DMS53 (cell line): ENCODE data around the gene REV3L.
"Not testable (repeated sequence)": the region's sequence is repeated elsewhere in the genome, so short reads cannot be mapped to it uniquely, and the experiment has no call there.

Experiments
- DNase-seq: peaks from one replicate; lab custom pipeline; 2025; lab: John Stamatoyannopoulos, UW

Gene REV3L

DNA sequence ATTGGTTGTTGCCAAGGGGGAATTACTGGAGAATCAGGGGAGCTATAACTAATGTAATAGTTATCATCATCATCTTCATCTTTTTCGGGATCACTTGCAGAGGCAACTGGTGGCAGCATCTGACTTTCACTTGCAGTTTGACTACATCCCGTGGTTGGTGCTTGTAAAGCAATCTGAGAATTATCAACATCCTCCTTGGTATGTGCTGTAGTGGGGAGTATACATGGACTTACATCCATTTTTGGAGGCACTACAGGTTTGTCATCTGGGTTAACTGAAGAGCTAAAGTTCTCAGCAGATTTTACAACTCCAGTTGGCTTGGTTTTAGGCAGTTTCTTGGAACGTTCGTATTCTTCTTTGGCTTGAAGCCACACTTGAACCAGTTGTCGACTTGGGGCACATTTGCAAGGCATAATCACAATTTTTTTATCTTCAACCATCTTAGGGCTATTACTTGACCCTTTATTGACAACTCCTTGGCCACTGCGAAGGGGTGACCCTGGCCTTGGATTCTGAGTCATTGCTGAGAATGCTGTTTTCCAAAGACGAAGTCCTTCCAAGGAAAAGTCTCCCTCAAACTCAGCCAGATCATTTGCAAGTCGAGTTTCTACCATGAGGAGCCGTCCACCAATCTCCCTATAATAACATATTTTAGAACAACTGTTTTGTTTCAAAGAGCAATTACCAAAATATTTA lies 115.5 kb downstream of the REV3L start:
- DNase-seq: no peak

DNA sequence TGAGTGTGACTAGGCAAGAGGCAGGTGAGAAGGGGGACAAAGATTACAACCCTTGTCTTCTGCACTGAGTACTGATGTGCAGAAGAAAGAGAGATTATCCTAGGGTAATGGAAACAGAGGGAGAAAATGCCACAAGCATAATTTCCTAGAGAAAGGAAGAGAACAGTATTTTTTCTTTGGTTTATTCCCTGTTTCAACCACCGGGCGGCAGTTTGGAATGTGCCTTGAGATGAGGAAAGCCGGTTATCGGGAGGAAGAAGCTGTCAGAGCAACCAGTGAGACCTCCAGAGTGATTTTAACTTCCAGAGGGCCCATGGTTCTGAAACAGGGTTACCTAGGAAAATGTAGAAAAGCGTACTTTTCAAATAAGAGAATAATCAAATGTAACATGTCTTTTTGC lies 121.4 kb downstream of the REV3L start:
- peak; percentile 51 for DNase-seq

DNA sequence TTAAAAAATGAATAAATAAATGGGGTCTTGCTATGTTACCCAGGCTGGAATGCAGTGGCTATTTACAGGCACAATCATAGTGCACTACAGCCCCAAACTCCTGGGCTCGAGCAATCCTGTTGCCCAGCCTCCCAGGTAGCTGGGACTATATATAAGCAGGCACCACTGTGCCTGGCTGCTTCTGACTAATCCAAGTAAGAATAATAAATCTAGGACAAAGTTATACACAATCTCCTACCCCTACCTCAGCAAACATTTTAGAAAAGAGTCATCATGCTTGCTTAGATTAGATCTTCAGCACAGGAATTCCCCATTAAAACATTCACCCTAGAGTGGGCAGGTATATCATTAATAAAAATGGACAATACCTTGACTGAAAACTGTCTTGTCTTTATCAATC lies 124.6 kb downstream of the REV3L start:
- no peak for DNase-seq

DNA sequence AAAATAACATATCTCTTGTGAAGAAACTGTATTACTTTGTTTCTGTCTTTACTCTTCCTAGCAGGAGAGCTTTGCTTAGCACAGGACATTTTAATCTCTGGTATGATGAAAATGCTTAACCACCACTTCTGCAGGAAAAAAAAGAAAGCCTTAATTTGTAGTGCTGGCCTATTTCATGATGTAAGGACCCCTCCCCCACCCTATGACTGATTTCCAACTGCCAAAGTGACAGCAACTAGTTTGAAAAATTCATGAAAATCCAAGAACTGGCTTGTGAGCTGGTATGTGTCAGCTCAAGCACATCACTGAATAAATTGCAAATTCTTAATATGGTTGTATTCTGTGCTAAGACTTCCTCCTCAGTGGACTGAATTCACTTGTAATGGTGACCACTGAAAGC lies 125.3 kb downstream of the REV3L start:
- no peak for DNase-seq

DNA sequence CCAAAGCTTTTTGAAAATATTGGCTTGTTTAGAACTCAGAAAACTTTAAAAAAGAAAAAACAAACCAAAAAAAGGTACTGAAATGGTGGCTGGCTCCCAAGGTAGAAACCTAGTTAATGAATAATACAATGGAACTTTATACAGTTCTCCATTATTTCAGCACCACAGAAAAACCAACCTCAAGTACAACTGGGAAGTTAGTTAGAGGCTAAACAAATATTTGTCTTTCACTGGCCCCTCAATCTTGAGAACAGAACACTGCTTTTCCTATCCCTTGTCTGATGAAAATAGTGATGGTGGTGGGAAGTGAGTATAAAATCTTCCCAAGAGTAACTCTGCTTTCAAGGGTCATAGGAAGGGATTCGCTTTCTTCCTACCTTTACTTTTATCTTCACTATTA lies 126.5 kb downstream of the REV3L start:
- peak; percentile 3 for DNase-seq

DNA sequence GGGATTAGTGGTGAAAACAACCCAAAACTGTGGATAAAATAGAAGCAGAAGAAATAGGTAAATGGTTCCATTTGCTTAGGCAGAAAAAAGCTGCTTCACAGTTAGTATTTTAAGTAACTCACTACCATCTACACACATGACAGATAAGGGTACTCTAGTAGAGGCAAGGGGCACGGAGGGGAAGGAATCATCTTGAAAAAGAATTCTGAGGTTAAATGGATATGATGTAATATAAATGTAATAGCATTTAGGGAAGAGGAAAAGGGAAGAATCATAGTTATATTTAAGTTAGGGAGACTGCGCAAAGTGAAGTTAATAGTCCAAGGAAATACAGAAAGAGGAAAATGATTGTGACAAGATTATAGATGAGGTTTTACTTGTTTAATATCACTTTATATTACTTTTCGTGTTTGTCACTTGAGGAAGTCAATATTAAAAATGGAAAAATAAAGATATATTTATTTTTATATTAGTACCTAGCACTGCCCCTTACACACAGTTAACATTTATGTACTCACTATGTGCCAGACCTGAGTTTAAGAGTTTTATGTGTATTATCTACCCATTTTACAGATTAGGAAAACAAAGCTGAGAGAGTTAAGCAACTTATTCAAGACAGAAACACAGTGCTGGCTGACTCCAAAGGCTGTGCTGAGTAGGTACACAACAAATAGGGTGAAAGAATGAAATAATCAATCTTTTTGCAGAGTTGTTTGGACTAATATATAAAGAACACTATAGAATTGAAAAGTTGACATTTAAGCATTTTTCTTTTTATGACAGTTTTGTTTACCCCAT lies 128.1 kb downstream of the REV3L start:
- DNase-seq: no peak

DNA sequence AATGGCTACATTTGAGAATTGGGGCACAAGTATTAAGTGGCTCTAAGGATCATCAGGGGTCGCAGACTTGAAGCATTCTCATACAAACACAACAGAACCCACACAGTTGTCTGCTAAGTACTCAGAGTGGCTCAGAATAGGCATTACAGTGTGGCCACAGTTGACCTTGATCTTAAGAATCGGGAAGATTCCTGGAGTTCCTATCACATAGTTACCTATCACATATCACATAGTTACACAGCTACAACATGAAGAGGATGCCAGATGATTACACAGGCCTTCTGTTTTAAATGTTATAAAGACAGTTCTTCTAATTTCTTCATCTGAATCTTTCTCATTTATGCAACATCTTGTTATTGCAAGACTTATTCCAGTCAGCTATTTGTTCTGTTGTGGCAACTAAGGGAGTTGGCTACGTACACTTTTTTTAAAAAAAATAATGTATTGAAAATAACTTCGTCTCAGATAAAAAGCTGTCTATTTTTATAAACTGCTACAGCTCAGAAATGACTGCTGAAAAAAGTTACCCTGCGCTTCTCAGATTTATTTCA lies 129.0 kb downstream of the REV3L start:
- no peak for DNase-seq

DNA sequence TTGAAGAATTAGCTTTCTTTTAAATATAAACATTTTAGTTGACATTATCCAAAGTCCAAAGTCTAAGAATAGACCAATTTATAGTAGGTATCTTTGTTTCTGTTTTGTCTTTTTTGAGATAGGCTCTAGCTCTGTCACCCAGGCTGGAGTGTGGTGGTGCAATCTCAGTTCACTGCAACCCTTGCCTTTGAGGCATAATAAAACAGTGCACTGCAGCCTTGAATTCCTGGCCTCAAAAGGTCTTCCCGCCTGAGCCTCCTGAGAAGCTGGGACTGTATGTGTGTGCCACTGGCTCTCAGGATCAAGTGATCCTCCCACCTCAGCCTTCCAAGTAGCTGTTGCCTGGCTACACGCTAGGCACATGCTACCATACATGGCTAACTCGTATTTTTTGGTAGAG lies 135.4 kb downstream of the REV3L start:
- no peak for DNase-seq

DNA sequence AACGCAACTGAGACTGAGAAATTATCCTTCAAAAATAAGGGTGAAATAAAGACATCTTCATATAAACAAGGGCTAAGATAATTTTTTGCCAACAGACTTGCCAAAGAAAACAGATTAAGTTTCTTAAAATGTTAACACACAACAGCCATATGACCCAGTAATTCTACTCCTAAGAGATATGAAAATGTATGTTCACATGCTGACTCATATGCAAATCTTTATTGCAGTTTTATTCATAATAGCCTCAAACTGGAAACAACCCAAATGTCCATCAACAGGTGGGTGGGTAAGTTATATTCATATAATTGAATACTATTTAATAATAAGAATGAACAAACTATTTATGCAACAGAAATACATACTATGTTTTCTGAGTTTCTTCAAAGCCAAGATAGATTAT lies 140.1 kb downstream of the REV3L start:
- DNase-seq: no peak

DNA sequence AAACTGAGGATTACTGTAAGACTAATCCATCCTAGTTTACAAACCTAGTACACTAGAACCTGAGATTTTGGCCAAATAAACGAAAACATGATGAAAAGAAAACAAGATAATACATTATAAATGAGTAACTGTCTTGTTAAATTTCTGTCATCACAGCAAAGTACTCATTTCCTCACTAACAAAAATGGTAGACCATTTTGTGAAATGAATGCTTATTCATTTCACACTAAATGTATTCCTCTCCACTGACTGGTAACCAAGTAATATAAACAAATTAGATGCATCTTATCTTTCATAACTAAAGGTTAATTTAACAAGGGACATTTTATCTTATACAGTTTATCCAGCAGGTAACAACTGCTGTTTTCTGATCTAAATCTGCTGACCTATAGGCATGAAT lies 143.7 kb downstream of the REV3L start:
- DNase-seq: no peak

DNA sequence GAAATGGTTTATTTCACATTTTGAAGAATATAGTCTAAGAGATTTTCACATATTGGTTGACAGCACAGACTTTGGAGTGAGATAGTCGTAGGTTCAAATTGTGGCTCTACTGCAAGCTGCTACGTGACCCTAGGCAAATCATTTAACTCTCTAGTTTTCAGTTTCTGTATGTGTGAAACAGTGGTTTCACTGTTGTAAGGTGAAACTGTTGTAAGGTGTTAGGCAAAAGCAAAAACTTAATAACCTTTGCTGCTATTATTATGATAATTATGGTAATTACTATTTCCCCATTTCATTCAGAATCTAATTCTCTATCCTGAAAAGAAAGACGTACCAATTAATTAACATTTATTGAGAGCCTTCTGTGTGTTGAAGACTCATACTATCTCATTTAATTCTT lies 144.2 kb downstream of the REV3L start:
- no peak for DNase-seq

DNA sequence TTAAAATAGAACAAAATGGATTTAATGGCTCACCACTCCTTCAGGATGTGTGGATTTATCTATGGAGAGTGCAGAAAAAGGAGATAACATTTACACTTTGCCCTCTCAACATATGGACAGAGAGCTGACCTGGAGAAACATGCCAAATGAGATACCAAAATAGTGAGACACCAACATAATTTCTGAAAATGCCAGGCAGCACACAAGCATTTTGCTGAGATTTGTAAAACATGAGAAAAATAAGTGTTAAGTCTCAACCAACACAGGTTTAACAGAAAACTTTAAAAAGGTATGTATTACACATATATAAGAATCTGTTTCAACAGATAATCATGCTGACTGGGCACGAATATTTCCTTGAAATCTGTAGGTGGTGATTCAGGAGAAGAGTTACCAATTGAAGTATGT lies 145.2 kb downstream of the REV3L start:
- DNase-seq: no peak

DNA sequence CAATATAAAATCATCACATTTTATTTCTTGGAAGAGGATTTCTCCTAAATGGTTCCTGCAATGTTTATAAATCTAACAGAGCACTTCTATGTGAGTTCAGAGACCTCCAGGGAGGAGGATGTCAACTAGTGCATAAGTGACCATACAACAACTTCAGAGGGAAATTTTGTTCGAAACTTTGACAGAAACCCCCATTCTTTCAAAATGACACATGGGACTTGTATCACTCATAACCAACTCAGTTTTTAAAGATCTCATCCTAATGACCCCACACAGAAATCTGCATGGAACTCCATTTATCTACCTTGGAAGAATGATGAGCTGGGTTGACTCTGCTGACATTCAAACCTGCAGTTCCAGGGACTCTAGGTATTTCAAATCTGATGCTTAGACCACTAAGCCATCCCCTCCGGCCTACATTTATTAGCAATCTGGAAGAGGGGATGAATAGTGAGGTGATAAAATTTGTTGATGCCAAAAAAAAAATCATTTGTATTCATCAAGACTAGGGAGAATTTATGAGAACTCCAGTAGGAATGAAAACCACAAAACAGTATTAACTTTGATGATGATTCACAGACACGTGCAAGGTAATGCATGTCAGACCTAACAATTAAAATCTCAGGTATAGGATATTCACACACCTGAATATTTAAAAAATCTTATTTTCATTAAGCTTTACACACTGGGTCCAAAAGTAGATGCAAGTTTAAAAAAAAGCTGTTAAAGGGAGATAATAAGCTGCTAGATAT lies 153.0 kb downstream of the REV3L start:
- no peak for DNase-seq

DNA sequence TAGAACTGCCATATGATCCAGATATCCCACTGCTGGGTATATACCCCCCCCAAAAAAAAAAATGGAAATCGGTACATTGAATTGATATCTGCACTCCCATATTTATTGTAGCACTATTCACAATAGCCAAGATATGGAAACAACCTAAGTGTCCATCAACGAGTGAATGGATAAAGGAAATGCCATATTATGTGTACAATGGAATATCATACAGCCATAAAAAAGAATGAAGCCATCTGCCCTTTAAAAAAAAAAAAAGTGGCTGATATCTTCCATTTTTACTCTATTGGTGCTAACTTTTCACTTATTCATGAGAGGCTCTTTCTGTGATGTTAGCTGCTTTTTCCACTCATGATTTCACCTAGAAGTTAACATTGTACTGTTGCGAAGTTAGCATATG lies 156.5 kb downstream of the REV3L start:
- DNase-seq: no peak

DNA sequence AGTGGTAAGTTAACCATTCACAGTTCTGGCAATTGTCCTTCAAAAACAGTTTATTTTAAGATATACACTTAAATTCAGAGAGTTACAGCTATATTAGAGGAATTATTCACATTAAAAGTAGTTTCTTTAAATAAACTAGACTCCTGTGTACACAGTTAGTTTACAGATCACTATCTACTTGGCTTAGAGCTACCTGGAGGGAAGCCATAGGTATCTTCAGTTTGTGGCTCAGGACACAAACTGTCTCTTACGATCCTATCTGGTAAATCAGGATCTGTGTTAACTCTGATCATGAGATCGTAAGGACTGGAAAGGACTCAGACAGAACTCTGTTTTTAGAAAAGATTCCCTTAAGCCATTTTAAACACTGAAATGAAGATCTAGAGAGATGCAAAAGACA lies 160.9 kb downstream of the REV3L start:
- DNase-seq: no peak

DNA sequence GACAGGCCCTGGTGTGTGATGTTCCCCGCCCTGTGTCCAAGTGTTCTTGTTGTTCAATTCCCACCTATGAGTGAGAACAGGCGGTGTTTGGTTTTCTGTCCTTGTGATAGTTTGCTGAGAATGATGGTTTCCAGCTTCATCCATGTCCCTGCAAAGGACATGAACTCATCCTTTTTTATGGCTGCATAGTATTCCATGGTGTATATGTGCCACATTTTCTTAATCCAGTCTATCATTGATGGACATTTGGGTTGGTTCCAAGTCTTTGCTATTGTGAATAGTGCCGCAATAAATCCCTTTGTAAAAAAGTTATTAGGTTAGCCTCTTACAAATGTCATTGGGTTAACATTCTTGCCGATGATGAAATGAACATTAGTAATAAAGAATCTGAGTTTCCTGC lies 175.1 kb downstream of the REV3L start:
- DNase-seq: not testable (repeated sequence)

DNA sequence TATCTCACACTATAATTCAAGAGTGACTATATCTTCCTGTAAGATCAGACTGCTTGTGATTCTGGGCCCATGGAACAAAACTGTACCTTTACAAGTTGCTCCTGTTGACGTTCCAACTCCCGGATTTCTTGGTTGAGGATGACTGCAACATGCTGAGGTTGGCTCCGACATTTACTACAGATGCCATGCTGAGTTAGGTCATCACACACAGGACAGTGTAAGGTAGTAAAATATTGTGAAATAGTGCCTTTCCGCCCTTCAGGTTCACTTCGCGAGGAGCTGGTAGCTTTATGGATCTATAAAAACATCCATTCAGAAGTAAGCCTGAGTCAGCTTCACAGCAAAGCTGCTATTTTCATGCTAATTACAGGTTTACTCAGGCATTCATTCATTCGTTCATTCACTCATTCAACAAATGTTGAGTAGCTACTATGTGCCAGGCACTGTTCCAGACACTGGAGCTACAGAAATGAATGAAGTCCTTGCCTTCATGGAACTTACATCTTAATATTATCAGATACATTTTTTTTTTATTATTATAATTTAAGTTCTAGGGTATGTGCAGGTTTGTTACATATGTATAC lies 175.7 kb downstream of the REV3L start:
- DNase-seq: no peak

DNA sequence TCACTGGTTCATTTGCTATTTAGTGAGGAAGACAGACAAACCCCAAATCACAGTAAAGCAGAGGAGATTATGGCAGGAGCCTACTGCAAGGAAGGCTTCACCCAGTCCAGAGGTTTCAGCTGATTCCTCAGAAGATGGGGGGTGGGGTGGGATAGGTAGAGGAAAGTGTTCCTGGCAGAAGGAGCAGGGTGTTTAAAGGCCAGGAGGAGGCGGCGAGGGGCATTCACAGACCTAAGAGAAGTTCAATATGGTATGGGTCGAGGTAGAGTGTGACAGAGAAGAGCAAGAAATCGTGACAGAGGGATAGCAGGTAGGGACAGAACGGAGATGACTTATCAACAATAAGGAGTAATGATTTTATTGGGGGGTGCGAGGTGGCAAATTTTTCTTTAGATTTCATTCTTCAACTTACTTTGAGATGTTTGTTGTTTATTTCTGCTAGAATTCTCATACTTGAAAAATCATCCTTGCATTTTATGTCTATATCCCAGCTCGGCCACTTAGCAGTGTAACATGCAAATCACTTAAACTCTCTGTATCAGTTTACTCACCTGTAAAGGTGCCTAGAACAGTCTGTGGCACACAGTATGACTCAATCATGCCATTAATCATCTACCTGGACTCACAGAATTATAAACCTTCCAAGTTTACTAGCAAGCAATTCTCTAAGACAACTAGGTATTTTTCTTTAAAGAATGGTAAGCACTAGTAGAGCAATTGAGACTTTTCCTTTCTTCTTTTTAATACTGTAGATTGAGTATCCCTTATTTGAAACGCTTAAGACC lies 176.7 kb downstream of the REV3L start:
- DNase-seq: no peak

DNA sequence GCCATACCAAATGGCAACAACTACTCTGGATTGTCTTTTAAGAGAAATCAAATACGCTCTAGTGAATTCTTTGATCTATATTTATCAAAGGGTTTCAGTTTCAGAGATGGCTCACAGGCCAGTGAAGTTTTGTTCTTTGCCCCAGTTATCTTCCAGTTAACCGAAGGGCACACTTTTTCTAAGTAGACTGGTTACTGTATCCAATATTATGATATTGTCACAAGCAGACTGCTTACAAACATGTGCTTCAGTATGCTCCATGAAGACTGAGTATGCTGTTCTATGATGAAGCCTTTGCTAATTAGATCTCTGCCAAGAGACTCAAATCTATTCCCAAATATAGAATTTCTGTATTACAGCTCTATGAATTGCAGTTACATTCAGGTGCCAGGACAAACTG lies 181.1 kb downstream of the REV3L start:
- no peak for DNase-seq

DNA sequence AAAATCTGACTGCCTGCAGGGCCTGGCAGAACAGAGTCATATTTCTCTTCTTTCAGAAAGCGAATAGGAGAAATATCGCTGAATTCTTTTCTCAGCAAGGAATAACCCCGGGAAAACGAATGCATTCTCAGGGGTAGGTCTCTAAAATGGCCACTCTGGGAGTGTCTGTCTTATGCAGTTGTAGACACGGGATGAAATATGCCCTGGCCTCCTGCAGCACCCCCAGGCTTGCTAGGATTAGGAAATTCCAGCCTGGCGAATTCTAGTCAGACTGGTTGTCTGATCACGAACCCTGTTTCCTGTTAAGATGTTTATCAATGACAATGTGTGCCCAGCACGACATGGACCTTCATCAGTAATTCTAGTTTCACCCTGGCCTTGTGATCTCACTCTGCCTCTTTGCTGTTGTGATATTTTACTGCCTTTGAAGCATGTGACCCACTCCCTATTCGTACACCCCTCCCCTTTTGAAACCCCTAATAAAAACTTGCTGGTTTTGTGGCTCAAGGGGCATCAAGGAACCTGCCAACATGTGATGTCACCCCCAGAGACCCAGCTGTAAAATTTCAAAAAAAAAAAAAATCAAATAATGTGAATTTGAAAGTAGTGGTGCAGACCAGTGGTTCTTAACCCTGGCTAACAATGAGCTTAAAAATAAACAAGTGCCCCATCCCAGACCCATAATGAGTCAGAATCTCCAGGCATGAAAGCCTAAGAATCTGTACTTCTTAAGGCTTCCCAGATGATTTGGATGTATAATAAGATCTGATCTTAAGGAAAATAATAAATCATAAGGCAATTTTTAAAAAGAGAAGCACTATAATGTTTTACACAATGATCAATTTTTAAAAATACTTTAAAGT lies 181.8 kb downstream of the REV3L start:
- not testable (repeated sequence) for DNase-seq

DNA sequence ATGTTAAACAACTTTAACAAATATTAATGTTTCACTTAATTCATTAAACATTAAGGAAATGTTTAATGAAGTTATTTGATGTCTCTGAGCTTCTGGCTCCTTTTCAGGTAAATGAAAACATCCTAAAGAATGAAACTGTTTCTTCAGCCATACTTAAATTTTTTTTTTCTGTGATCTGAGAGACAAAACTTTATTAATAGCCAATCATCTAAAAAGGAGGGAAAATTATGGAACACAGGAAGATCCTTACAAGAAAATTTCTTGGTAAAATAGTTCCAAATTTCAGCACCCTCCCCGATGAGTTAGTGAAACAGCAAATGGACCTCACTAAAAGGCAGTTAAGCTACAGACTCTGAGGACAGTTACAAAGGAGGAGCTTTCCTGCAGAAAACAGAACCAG lies 185.2 kb downstream of the REV3L start:
- no peak for DNase-seq
